Brain pericyte (primary cell): ENCODE measurements around the gene CREB3L1.

Experiments used
- DNase-seq: peaks from one replicate; pipeline ENCODE4 v3.0.0-alpha.2; 2012; ENCODE audit warnings: low read depth, low spot score

Gene CREB3L1

GRCh38 chr11:46345131-46345597, 67.7 kb downstream of the CREB3L1 start:
- DNase-seq: no peak

GRCh38 chr11:46345881-46346484, 68.5 kb downstream of the CREB3L1 start:
- DNase-seq: no peak

GRCh38 chr11:46346886-46347636, 69.6 kb downstream of the CREB3L1 start, which contains the start of gene DGKZ:
Gene DGKZ (plus strand): TSS chr11:46347463. CDS start chr11:46347660, 197 bp downstream.
- DNase-seq: no peak

GRCh38 chr11:46347637-46348311, 70.3 kb downstream of the CREB3L1 start:
- DNase-seq: no peak

GRCh38 chr11:46348566-46349401, 71.3 kb downstream of the CREB3L1 start:
- no peak for DNase-seq

- DNase-seq: no peak
Observed at GRCh38 chr11:46350695-46351094, 73.2 kb downstream of the CREB3L1 start.

- DNase-seq: no peak
Observed at GRCh38 chr11:46351148-46351547, 73.7 kb downstream of the CREB3L1 start.

- no peak for DNase-seq
Observed at GRCh38 chr11:46351606-46352005, 74.1 kb downstream of the CREB3L1 start.

- no peak for DNase-seq
Observed at GRCh38 chr11:46352063-46352841, 74.8 kb downstream of the CREB3L1 start.

GRCh38 chr11:46353698-46354097, 76.2 kb downstream of the CREB3L1 start:
- DNase-seq: no peak

- no peak for DNase-seq
Observed at GRCh38 chr11:46356924-46357482, 79.5 kb downstream of the CREB3L1 start.

GRCh38 chr11:46357483-46357936, 80.0 kb downstream of the CREB3L1 start:
- no peak for DNase-seq

- no peak for DNase-seq
Observed at GRCh38 chr11:46359953-46360352, 82.5 kb downstream of the CREB3L1 start.

- DNase-seq: no peak
Observed at GRCh38 chr11:46360878-46361277, 83.4 kb downstream of the CREB3L1 start.

GRCh38 chr11:46361283-46362155, 84.1 kb downstream of the CREB3L1 start:
- no peak for DNase-seq

GRCh38 chr11:46362156-46363030, 84.9 kb downstream of the CREB3L1 start:
- no peak for DNase-seq

- DNase-seq: no peak
Observed at GRCh38 chr11:46363031-46363407, 85.6 kb downstream of the CREB3L1 start.

GRCh38 chr11:46363455-46364005, 86.1 kb downstream of the CREB3L1 start:
- no peak for DNase-seq
